ENCODE data around the gene DOCK1.
"Not testable (repeated sequence)": the region's sequence is repeated elsewhere in the genome, so short reads cannot be mapped to it uniquely, and the experiment has no call there.

Gene DOCK1

GRCh38 chr10:126927799-126928198 is 22.6 kb downstream of the DOCK1 start:
- DNase-seq: no peak

DNA sequence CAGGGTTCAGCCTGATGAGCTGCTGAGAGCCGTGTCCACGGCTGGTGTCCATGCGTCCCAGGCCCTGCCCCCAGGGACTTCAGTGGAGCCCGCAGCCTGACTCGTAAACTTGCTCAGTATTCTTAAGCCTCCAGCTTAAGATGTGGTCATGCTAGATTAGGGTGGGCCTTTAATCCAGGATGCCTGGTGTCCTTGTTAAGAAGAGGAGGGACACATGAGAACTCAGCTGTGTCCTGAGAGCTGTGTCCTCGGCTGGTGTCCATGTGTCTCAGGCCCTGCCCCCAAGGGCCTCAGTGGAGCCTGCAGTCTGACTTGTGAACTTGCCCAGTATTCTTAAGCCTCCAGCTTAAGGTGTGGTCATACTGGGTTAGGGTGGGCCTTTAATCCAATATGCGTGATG is 23.0 kb downstream of the DOCK1 start:
- no peak for DNase-seq

GRCh38 chr10:126929391-126929790 is 24.2 kb downstream of the DOCK1 start:
- no peak for DNase-seq

GRCh38 chr10:126930131-126930882 is 25.1 kb downstream of the DOCK1 start:
- no peak for DNase-seq

GRCh38 chr10:126930883-126931503 is 25.8 kb downstream of the DOCK1 start:
- no peak for DNase-seq

GRCh38 chr10:126931544-126931943 is 26.3 kb downstream of the DOCK1 start:
- no peak for DNase-seq

DNA sequence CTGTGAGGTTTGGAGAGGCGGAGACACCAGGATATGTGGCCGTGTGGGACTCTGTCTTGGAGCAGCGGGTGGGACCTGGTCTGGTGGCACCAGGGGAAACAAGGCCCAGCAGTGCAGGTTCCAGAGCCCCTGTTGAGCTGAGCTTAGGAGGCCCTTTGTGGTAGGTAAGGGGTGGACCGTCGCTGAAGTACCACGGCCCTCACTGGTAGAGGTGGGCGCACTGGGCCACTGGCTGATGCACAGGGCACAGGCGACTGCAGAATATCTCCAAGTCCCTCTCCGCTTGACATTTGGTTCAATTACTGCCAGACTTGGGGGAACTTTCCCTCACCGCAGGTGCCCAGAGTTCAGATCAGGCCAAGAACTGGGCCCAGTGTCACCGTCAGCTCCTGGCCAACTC is 27.3 kb downstream of the DOCK1 start:
- no peak for DNase-seq

DNA sequence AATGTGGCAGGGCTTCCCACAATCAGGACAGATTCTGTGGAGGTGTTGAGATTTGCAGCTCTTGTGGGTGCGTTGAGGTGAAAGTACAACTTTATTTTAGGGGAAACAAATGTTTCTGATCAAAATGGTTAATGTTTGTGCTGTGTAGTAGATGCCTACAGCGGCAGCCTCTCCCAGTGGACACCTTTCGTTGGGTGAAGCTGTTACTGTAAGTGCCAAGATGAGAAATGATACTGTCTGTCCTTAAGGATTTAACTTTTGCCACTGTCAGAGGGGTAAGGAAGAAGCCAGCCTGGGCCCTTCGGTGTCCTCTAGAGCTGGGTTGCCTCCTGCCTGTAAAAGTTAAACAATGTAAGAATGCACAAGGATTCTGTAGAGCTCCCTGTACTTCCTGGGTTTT is 27.9 kb downstream of the DOCK1 start:
- DNase-seq: no peak

DNA sequence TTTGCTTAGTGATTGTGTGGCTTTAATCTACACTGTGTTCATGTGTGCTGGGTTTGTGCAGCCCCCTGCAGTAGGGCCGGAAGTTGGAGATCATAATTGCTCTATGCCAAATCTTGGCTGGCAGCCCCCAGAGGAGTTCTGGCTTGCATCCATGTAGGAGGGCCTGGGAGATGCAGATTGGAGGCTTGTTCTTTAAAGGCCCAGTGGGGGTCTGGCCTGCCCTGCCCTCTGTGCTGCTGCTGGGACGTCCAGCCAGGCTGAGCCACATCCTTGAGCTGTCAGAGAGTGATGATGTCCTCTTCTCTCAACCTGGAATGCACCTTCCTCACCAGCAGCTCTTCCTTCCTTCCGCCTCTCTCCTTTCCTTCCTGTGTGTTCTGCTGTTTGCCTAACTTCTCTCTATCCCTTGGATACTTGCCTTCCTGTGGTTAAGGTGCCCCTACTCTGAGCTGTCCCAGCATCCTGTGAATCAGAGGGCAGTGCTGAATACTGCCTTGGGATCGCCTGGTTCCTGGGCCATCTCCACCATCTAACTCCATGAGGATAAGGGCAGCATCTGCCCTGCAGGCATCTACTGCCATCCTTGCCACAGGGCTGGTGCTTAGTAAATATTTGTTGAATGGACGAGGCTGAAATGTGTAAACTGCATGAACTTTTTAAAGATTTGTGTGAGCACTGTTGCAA is 30.2 kb downstream of the DOCK1 start:
- no peak for DNase-seq

DNA sequence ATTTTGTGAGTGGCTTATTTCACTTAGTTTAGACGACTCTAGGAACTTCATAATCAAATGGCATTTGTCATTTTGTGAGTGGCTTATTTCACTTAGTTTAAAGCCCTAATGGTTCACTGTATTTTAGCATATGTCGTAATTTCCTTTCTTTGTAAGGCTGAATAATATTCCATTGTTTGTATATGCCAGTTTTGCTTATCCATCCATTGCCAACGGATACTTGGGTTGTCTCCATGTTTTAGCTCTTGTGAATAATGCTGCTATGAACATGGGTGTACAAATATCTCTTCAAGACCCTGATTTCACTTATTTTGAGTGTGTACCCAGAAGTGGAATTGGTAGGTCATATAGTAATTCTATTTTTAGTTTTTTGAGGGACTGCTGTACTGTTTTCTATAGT is 31.8 kb downstream of the DOCK1 start:
- no peak for DNase-seq

DNA sequence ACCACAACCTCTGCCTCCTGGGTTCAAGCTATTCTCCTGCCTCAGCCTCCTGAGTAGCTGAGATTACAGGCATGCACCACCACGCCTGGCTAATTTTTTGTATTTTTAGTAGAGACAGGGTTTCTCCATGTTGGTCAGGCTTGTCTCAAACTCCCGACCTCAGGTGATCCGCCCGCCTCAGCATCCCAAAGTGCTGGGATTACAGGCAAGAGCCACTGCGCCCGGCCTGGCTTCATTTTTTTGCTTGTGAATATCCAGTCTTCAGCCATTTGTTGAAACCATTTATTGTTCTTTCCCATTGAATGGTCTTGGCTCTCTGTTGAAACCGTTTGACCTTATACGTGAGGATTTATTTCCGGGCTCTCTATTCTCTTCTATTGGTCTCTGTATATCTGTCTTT is 32.9 kb downstream of the DOCK1 start:
- DNase-seq: not testable (repeated sequence)

DNA sequence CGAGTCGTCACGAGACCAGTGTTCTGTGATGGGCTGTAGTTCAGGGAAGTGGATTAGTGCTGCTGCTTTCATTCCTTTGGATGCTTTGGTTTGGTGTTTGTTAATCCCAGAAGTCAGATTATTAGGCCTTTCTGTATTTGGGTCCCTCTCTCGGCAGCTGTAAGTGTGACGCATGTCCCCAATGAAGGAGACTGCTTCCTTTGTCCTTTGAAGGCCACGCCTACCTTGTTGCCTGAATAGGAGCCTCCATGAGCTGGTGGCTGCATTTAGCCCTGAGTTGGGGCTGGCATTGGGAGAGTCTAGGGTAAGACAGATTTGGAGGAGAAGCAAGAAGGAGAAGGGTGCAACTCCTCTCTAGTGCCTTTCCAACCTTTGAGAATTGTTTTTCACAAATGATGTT is 34.5 kb downstream of the DOCK1 start:
- DNase-seq: no peak

- DNase-seq: no peak
These were observed 35.6 kb downstream of the DOCK1 start for GRCh38 chr10:126940670-126941310.

DNA sequence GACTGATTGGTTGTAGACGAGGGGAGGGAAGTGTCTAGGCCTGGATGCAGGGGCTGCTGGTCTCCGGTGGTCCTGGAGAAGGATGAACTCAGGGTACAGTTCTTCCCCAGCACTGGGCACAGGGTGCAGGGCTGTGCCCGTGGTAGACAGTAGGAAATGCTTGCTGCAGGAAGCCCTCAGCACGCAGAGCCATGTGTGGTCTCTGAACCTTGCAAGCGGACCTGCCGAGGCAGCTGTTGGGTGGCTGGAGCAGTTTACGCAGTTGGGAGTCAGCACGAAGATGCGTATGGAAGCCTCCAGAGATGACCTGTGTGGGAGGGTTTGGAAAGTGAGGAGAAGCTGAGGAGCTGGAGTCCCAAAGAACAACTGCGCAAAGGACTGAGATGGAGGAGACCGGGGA is 39.0 kb downstream of the DOCK1 start:
- no peak for DNase-seq

DNA sequence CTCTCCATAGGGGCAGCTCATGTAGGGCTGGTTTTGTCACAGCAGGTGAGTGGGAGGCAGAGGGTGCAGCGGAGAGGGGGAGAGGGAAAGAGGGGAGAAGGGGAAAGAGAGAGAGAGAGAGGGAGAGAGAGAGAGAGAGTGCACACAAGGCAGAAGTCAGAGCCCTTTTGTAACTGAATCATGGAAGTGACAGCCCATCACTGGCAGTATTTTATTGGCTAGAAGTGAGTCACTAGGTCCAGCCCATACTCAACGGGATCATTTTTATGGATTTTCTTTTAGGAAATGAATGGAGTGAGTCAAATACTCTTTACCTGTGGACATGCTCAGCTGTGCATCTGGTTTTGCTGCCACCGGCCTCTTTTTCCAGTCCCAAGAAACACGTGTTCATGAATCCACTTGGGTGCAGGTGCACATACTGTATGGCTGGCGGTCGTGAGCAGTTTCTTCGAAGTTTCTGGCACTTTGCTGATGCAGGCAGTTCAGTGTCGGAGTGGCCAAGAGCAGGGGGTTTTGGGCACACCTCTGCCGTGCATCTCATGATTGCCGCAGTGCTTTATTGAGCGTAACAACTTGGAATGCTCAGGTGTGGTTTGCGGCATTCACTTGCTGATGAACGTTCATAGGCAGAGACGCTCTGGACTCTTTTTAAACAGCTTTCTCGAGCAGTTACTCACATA is 40.3 kb downstream of the DOCK1 start:
- no peak for DNase-seq

DNA sequence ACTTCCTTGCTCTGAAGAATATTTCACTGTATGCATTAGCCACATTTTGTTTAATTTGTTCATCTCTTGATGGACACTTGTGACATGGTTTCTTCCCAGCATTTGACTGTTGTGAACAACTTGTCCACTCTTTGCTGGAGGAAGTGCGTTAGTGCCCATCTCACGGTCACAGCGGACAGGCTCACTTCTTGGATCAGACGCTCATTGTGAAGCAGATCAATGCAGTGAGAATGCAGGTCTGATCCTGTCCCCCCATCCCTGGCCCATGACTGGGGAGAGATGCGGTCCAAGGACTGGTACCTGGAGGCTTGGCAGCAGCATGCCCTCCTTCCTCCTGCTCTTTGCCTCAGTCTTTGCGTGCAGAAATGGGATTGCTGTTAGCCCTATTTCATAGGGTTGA is 41.5 kb downstream of the DOCK1 start:
- no peak for DNase-seq

GRCh38 chr10:126948355-126949160 is 43.3 kb downstream of the DOCK1 start:
- no peak for DNase-seq

GRCh38 chr10:126949161-126949503 is 43.9 kb downstream of the DOCK1 start:
- DNase-seq: no peak

DNA sequence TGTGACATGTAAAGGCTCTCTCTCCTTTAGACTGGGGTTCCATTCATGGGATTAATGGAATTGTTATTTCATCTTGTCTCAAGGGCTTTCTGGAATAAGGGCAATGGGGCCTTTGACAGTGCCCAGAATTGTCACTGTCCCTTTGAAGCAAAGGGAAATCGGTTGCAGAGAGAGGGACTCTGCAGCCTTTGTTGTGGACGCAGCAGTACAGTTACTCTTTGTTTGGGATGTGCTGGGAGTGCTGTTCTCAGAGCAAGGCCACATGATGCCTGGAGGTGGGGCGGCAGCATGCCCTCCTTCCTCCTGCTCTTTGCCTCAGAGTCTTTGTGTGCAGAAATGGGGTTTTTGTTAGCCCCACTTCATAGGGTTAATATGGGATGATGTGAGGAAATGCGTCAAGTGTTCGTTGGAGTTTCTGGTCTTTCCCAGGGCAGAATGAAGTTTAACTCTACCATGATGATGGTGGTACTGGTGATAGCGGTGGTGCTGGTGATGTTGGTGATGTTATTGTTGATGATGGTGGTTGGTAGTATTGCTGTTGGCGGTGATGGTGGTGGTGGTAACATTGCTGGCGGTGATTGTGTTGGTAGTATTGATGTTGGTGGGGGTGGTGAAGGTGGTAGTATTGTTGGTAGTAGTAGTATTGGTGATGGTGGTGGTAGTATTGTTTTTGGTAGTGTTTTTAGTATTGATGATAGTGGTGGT is 45.3 kb downstream of the DOCK1 start:
- no peak for DNase-seq

DNA sequence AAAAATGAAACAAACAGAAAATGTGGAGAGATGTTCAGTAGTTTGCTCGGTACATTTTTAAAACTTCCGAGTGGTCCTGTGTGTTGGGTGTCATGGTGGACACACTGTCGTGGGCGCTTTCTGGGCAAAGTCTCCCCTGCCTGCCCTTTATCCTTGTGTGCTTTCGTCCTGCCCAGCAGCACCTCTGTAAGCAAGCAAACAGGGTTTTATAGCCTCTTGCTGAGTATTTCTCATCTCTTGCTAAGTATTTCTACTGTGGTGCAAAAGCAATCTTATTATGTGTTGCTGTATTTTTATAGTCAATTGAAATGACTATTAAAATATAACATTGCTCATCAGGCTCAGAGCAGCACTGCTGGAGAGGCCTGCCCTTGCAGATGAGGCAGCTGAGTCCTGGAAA is 48.7 kb downstream of the DOCK1 start:
- no peak for DNase-seq

DNA sequence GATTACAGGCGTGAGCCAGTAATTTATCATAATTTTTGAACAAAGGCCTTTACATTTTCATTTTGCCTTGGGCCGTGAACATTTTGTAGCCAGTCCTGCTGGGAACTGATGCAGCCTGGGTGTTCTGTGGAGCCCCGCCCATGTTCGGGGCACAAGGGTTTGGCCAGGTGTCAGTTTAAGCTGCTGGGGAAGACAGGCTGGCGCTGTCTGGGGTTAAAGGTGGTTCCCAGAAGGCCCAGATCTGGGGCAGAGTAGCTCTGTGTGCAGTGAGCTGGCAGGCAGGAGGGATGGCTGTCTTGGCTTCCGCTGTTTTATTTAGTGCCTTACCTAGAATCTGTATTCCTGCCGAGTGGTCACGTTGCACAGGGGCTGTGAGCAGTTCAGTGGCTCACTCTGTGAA is 50.2 kb downstream of the DOCK1 start:
- DNase-seq: no peak
